Islet of Langerhans (tissue), 1 donor: ENCODE results near the gene SLC35B2.
"Not testable (repeated sequence)": the region's sequence is repeated elsewhere in the genome, so short reads cannot be mapped to it uniquely, and the experiment has no call there.

Source experiments
- FAIRE-seq: peaks from one replicate; lab custom pipeline; 2011; peaks lifted over from hg19 to GRCh38; lab: Jason Lieb, UNC

Gene SLC35B2

DNA sequence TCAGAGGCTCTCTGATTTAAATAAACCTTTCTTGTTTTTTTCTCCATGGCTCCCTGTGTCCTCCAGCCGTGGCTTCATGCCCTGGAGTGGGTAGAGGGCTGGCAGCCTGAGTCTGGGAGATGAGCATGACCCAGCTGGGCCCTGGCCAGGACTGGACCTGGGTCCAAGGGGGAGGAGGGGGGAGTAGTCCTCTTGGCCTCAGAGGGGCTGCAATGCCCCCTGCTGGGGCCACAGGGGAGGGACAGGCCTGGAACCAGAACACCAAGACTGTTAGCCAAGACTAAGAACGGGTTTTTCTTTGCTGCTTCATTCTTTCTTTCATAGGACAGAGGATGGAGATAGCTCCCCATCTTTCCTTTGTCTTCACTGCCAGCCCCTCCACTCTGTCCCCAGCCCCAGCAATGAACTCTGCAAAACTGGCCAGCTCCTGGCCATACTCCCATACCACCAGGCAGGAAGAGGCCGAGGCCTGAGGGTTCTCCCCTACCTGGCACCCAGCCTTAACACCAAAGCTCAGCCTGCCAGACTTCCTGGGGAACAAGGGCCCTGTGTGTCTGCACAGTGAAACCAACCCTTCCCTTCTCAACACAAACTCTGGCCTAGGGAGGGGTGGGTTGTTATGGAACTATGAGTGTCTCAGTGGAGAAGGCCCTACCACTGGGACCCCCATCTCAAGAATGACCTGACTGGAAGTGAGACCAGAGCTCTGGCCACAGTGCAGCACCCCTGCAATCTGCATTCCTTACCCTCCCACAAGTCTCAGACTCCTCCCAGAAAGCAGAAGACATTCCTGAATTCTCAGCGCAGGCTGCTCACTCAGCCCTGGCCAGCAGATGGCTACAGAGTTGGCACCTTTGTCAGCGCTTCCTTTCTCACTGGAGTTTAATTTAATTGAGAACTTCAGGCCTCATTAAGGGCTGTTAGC lies 23.0 kb downstream of the SLC35B2 start:
- no peak for FAIRE-seq

DNA sequence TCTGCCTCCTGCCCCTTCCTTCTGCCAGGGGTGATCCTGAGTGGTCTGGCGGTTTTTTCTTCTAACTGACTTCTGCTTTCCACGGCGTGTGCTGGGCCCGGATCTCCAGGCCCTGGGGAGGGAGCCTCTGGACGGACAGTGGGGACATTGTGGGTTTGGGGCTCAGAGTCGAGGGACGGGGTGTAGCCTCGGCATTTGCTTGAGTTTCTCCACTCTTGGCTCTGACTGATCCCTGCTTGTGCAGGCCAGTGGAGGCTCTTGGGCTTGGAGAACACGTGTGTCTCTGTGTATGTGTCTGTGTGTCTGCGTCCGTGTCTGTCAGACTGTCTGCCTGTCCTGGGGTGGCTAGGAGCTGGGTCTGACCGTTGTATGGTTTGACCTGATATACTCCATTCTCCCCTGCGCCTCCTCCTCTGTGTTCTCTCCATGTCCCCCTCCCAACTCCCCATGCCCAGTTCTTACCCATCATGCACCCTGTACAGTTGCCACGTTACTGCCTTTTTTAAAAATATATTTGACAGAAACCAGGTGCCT lies 23.7 kb downstream of the SLC35B2 start:
- no peak for FAIRE-seq

DNA sequence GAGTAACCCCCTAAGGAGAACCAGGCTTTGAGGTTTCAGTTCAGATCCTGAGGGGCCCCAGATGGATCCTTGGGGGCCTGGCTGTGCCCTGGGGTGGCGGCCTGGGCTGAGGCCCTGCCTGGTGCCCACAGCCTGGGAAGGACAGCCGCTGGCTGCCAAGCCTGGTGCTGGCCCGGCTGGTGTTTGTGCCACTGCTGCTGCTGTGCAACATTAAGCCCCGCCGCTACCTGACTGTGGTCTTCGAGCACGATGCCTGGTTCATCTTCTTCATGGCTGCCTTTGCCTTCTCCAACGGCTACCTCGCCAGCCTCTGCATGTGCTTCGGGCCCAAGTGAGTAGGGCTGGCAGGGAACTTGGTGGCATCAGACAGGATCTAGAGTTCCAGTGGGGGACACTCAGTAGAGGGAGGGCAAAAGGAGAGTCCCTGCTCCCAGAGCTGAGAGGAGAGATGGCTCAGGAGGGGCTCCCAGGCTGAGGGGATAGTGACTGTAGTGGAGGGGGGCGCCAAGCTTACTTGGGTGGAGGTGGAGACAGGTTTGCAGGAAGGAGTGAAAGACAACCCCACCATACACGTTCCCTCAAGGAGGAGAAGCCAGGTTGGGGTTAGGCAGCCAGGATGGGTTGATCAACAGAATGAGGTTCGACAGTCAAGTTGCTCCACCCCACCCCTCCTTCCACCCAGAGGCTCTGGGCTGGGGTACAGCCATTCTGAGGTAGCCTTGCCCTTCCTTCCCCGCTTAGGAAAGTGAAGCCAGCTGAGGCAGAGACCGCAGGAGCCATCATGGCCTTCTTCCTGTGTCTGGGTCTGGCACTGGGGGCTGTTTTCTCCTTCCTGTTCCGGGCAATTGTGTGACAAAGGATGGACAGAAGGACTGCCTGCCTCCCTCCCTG lies 24.4 kb downstream of the SLC35B2 start:
- no peak for FAIRE-seq

DNA sequence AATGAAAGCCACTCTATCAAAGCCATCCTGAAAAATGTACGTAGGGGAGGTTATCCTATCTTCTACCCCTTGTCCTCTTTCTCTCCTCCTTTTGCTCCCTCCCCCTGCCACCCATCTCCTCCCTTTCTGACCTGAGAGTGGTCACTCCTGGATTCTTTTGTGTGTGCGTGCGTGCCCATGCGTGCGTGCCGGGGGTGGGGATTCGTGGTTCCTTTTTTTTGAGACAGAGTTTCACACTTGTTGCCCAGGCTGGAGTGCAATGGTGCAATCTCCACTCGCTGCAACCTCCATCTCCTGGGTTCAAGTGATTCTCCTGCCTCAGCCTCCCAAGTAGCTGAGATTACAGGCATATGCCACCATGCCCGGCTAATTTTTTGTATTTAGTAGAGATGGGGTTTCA lies 25.9 kb downstream of the SLC35B2 start:
- not testable (repeated sequence) for FAIRE-seq

DNA sequence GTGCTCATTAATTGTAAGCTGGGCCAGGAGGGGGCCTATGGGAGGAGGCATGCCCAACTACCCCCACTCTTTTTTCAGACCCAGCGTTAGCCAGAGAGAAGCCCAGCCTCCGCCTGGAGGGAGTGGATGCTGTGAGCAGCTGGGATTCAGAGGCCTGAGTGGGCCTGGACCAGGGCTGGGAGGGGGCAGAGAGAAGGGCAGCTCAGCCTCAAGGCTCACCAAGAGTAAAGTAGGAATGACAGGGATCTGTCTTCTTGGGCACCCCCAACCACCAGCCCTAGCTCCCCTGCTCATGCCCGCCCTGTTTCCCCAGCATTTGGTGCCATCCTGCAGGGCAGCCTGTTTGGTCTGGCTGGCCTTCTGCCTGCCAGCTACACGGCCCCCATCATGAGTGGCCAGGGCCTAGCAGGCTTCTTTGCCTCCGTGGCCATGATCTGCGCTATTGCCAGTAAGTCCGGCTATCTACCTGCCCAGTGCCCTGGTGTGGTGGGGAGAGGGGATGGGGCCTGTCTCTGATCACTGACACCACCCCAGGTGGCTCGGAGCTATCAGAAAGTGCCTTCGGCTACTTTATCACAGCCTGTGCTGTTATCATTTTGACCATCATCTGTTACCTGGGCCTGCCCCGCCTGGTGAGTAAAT lies 27.2 kb downstream of the SLC35B2 start:
- FAIRE-seq = no peak

DNA sequence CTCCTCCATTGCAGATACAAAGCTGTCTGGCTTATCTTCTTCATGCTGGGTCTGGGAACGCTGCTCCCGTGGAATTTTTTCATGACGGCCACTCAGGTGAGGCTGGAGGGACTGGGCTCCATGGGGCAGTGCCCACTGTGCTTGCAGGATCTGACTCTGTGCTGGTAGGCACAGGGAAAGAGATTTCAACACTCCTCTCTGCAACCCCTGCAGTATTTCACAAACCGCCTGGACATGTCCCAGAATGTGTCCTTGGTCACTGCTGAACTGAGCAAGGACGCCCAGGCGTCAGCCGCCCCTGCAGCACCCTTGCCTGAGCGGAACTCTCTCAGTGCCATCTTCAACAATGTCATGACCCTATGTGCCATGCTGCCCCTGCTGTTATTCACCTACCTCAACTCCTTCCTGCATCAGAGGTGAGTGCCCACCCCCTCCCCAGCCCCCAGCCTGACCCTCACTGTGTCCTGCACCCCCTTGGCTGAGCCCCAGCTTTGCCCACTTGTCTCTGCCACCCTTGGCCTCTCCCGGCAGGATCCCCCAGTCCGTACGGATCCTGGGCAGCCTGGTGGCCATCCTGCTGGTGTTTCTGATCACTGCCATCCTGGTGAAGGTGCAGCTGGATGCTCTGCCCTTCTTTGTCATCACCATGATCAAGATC lies 27.8 kb downstream of the SLC35B2 start:
- no peak for FAIRE-seq

DNA sequence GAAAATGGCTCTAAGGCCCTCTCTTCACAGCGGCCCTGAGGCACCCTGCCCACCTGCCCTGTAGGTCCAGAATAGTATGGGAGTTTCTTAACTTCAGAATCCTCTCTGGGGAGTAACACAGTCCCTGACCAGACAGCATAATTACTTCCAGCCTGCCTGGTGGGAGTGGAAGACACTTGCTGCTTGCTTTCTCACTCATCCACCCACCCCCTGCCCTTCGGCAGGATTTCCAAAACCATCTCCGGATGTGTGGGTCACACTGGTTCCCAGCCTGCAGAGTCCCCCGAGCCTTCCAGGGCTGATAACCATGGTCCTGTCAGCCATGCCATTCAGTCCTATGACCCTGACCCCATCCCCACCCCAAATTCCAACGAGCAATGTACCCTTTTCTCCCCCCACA lies 28.5 kb downstream of the SLC35B2 start:
- no peak for FAIRE-seq

DNA sequence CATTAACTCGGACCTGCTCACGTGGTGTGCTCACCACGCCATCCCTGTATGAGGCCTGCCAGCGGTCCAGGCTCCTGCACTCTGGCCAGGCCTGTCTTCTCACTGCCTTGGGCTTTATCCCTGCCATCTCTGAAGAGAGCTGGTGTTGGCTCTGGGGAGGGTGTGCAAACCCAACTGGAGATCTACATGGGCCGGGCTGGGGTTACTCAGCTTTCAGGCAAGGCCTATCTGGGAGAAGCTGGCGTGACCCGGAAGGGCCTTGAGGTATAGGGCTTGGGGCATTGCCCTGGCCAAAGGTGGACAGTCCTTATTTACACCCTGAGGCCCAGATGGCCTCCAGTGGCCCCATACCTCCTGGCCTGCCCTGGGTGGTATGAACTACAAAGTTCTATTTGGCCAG lies 28.9 kb downstream of the SLC35B2 start:
- no peak for FAIRE-seq

DNA sequence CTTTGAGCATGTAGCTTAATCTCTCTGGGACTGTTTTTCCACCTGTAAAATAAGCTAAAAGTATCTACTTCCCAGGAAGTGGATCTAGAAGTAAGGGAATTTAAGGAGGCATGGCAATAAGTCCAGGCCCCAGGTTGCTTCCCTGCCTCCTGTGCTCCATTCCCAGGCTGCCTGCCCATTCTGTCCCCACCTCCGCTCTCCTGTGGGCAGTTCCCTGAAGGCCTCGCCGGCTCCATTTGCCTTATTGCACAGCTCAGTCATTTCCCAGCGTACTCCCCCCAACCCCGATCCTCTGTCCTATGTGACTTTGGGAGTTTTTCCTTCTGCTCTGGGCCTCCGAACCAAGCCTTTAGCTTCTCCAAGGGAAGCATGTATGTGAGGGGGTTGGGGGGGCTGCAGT lies 29.3 kb downstream of the SLC35B2 start:
- FAIRE-seq = no peak

DNA sequence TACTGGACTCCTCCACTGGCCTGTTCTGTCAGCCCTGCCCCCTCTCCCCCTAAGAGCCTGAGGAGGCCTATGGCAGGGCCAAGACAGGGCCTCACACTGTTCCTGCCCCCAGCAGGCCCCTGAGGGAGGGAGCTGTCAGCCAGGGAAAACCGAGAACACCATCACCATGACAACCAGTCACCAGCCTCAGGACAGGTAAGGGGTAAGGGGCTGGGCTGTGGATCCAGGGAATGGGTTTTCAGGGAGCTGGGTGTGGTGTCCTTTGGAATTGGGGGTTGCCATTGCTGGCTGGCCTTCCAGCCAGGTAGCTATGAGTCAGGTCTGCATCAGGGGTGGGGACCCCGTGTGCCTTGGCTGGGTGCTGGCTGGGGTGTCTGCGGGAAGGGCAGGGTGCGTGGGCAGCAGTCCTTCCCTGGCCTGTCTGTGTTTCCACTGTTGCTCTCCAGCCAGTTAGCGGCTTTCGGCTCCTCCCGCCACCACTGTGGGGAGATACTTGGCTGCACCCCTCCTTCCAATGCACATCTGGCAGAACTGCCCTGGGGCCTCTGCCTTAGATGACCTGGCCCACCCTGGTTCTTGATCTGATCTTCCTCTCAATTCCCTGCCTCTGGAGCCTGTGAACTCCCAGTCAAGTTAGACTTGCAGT lies 30.1 kb downstream of the SLC35B2 start:
- FAIRE-seq = no peak

DNA sequence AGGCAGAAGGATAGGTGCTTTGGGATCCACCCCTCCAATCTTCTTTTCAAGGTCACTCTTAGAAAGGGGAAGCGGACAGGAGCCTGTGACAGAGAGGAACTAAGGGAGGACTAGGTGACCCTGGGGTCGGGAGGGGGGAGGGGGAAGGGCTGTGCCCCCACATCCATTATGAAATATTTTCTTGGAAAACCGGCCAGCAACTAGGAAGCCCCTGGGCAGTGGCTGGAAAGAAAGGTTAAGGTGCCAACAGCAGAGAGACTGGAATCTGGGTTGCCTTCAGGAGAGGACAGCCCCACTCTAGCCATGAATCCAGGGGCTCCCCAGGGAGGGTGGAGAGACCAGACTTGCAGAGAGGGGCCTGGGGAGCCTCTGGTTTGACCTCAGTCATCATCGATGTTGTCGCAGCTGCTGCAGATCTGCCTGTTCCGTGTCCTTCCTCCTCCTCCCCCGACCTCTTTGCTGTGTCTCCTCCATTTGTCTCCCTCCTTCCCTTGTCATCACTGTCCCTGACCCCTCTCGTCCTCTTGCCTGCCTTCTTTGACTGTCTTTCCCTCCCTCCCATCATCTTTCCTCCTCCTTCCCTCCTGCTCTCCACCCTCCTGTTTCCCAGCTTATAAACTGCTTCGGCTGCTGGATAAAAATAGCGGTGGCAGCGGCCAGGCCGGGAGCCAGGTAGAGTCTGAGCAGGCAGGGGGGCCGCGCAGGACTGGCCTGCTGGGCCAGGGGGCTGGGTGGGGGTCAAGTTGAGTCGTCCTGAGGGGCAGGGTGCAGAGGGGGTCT lies 30.8 kb downstream of the SLC35B2 start:
- no peak for FAIRE-seq

DNA sequence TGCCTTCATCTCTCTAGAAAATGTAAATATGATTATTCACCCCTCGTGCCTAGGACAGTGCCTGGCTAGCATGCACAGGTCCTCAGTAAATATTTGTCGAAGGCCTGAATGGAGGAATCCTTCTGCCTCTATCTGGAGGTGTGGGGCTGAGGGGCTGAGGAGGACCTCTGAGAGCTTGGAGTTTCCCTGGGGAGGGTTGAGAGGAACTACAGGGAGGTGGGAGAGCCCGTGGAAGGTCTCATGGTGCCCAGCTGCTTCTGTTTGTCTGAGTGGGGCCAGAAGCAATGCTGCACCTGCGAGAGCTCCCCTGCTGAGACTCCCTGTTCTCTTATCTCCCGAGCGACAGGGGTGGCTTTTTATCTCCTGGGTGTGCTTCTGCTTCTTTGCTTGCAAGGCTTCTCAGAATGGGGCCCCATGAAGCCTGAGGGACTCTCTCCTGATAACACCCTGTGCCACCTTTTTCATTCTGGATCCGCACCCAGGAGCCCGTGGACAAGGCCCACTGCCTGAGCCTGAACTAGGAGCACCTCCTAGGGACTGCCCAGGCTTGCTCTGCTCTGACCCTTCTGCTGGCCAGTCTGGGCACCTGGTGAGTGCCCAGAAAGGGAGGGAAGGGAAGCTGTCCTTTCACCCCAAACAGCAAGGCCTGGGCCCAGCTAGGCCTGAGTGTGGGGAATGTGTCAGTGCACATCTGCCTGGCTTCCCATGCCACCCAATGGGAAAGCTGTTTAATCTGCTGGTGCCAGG lies 31.6 kb downstream of the SLC35B2 start:
- no peak for FAIRE-seq

DNA sequence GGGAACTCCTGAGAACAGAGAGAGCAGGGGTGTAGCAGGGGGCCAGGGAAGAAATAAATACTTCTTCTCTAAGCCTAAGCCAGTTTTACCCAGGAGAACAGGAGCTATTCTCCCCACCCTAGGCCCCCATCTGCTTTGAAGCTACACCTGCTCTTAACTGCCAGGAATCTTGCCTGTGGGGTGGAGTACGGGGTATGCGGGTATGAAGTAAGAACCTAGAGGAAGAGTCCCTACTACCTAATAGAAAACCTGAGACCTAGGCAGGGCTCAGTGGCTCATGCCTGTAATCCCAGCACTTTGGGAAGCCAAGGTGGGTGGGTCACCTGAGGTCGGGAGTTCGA lies 32.4 kb downstream of the SLC35B2 start:
- FAIRE-seq = no peak

DNA sequence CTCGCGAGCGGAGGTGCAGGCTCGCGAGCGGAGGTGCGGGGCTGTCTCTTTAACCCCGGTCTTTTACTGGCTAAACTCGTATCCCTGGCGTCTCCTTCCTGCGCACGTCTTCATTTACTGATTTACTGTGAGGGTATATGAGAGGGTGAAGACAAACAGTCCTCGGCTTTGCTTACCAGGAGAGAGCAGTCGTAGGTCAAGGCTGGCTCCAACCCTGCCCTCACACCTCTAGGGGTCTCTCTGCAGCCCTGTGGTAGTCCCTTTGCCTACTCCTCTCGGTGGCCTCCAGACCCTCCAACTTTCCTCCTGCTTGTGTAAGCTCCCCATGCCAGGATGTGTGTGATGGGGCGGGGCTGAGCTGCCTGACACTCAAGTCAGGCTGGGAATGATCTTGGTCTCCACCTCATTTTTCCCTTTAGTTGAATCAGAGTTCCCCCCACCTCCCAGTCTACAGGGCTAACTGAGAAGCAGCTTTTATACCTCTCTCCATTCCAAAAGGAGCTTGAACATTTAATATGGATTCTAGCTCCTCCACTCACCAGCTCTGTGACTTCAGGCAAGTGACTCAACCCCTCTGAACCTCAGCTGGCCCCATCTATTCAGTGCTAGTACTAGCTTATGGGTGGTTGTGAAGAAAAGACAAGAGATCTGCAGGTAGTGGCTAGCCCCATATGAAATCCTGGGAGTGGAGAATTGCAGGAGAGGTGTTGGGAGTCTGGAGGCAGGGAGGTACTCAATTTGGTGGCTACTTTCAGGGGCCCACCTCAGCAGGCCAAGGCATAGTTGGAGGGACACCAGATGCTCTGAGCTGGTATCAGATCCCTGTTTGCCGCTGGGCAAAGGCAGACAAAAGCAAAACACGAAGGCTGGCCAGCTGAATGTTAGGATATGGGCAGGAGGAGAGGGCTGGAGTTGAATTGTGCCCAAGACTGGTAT lies 33.0 kb downstream of the SLC35B2 start:
- FAIRE-seq = no peak

DNA sequence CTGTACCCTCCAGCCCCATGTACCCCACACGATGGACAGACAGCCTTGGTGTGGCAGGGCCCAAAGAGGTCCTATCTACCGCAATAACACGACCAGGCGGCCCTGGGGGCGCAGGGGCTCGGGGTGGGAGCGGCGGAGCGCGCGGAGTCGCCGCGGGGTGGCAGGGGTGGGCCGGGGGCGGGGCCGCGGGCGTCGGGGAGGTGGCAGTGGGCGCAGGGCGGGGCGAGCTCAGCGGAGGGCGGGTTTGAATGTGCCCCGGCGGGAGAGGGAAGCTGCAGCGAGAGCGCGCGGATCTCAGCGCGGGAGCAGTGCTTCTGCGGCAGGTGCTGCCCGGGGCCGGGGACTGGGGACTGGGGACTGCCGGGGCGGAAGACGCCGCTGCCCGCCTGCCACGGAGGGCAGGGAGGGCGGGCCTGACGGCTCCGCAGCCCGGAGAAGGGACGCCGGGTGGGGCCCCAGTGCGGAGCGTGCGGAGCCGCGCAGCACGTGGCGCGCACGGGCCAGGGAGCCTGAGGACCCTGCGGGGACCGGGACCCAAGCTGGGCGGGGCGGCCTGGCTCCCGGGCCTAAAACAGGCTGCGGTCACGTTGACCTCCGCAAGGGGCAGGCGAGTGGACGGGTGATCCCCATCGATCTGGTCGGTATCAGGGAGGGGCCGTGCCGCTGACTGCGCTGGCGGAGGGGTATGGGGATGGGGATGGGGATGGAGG lies 33.9 kb downstream of the SLC35B2 start, which contains the start of gene SLC29A1:
Gene SLC29A1, plus strand, starts transcription at position 277 of the 710 bp plus-strand sequence. CDS start 3,719 bp downstream, outside the sequence.
- no peak for FAIRE-seq

DNA sequence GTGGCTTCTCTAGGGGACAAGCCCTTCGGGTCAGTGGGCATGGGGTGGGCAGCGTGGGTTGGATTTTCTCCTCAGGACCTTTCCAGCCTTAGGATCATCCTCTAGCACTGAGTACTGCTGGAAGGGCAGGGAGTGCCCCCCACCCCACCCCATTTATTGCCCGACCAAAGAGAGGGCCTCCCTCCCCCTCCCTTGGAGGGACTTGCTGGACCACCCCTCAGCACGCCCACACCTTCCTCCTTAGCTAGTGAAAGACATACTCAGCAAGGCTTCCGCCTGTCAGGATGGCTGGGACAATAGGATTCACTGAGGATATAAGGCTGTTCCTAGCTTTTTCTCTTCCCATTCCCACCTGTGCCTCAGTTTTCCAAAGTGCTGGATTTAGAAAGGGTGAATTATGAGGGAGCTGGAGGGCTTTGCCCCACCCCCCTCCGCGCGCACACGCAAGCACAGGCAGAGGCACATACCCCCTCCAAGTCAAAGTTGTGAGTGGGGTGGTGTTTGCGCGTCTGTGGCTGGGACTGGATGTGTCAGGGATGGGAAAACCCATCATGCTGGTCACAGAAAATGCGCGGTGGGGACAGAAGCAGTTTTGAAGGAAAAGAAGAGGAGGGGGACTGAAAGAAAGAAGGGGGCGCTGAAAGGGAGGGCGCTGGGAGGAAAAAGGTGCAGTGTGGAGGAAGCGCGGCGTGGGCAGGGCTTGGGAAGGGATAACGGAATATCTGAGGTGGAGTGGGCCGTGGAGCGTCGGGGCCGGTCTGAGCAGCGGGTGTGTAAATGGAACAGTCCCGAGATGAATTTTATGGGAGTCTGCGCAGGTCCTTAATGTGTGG lies 34.6 kb downstream of the SLC35B2 start:
- FAIRE-seq = no peak

DNA sequence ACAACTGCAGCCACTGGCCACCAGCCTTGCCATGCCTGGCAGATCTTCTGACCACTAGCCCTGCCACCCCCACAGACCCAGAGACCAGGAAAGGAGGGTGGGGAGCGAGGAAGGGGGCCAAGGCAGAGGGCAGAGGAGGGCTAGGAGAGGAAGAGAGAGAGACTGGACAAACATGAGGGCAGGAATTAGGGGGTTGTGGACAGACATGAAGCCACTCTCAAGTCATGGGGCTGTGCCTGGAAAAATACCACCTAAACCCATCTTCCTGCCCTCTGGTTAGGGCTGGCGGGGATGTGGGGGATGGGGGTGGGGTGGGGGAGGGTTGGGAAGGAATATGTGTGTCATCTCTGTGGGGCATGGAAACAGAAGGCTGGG lies 35.4 kb downstream of the SLC35B2 start:
- no peak for FAIRE-seq
